ENCODE results near the gene FBXL15.

Gene FBXL15, protein sequence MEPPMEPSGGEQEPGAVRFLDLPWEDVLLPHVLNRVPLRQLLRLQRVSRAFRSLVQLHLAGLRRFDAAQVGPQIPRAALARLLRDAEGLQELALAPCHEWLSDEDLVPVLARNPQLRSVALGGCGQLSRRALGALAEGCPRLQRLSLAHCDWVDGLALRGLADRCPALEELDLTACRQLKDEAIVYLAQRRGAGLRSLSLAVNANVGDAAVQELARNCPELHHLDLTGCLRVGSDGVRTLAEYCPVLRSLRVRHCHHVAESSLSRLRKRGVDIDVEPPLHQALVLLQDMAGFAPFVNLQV

DNA sequence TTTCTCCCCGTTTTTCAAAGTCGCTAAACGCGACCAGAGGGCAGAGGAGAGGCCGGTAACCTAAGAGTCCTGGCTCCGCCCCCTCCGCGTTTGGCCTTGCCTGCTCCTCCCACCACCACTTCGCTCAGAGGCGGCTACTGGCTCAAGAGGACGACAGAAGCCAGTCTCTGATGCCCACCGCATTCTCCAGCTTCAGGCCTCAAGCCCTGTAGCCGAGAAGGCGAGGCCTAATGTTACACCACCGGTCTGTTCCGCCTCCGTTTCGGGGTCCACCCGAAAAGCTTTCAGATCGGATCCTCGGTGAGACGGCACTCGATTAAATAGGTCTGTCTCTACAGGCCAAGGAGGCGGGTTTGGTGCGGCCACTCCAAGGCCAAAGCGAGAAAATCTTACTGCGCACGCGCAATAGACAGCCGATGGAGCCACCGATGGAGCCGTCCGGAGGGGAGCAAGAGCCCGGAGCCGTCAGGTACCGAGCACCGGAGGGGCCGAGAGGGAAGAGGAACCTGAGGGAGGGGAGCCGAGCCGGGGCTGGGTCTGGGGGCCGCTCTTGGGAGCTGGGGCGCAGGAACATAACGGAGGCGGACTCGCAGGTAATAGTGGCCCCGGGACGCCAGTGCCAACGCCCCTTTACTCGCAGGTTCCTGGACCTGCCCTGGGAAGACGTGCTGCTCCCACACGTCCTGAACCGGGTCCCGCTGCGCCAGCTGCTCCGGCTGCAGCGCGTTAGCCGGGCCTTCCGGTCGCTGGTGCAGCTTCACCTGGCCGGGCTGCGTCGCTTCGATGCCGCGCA lies at the start of gene FBXL15:
Gene FBXL15, plus strand, starts transcription at position 123 of the 793 bp plus-strand sequence. Its CDS starts 294 bp downstream, at position 417.
- peak; percentile 82 for DNase-seq

DNA sequence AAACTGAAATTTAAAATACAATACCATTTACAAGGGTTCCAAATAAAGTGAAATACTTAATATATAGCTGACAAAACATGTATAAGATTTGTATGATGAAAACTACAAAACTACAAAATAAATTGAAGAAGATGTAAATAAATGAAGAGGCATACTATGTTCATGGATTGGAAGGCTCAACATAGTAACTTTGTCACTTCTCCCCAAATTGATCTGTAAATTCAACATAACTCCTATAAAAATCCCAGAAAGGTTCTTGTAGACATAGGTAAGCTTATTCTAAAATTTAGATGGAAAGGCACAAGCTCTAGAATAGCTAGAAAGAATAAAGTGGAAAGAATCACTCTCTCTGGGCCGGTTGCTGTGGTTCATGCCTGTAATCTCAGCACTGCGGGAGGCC lies 49.3 kb upstream of the FBXL15 start:
- DNase-seq = no peak

DNA sequence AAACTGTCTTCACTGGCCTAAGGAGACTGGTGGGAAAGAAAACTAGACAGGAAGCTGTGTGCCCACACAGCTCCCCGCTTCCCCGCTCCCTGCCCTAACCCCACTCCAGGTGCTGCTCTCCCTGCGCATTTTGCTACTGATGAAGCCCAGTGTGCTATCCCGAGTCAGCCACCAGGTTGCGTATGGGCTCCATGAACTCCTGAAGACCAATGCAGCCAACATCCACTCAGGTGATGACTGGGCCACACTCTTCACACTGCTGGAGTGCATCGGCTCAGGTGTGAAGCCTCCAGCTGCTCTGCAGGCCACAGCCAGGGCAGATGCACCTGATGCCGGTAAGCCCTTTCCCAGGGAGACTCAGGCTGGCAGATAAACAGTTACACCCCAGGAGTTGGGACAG lies 45.4 kb upstream of the FBXL15 start:
- DNase-seq = no peak

DNA sequence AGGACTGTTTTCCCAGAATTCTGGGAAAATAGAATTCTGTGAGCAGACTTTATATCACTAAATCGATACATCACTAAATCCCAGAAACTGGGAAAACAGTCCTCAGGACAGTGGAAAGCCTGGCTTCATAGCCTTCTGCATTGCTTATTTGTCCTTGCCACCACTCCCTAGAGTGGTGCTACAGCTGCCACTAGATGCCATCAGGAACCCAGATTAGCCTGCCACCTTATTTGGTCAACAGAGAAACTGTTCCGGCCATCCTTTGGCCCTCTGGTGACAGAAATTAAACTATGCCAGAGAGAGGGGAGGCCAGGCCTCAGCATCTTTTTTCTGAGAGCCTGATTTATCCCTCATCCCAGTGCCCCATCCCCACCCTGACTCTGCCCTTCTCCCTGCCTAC lies 44.8 kb upstream of the FBXL15 start:
- no peak for DNase-seq

DNA sequence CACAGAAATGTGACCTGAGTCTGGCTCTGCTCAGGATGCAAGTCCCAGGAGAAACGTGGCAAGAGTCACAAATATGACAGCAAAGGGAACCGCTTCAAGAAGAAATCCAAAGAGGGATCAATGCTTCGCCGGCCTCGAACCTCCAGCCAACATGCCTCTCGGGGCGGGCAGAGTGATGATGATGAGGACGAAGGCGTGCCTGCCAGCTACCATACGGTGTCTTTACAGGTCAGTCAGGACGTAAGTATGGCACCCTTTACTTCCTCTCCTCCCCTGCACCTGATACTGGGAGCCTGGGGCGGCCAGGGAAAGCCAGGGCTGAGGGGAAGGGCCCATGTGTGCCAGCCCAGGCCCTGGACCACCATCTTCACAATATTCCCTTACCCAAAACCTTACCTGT lies 43.7 kb upstream of the FBXL15 start:
- no peak for DNase-seq

DNA sequence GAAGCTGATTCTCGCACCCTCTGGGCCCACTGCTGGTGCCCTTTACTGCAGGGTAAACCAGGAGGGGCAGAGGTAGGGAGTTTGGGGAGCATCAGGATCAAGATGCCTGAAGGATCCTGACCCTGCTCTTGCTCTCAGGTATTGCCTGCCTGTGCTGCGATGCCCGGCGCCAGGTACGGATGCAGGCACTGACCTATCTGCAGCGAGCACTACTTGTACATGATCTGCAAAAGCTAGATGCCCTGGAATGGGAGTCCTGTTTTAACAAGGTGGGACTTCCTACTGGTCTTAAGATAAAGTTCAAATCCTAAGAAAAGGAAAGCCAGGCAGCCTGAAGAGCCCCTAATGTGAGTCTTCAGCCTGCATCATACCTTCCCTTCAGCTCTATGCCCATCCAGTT lies 41.3 kb upstream of the FBXL15 start:
- DNase-seq = no peak

DNA sequence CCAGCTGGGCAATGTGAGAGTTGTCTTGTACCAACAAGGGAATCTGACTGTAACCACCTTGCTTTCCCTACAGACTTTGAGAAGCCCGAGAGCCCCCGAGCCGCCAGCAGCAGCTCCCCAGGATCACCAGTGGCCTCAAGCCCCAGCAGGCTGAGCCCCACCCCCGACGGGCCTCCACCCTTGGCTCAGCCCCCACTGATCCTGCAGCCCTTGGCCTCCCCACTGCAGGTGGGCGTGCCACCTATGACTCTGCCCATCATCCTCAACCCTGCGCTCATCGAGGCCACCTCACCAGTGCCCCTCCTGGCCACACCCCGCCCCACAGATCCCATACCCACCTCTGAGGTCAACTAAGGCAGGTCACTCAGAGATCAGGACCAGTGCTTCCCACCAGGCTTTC lies 38.7 kb upstream of the FBXL15 start:
- no peak for DNase-seq

DNA sequence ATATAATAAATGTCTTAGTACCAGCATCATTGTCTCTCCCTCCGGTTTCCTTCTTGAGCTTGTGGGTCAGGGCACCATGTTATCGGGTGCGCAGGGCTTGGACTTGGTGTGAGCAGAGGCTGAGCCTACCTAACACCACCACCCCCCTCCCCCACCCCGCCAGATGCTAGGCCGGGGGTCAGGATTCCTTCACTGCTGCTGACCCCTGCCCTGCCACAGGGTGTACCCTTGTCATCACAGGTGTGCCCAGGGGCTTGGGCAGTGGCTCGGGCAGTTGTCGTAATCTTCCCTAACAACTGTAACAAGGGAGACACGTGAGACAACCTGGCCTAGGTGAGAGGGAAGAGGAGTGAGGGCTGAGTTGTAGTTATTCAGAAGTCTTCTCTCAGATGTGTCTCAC lies 37.8 kb upstream of the FBXL15 start:
- no peak for DNase-seq

DNA sequence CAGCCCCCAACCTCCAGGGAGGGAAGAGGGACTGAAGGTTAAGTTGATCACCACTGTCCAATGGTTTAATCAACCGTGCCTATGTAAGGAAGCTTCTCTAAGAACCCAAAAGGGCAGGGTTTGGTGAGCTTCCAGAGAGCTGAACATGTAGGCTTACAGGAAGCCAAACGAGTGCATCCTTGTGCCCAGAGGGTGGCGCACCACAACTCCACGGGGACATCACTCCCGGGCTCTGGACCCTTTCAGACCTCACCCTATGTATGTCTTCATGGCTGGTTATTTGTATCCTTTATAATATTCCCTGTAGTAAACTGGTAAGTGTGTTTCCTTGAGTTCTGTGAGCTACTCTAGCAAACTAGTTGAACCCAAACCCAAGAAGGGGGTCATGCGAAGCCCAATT lies 36.6 kb upstream of the FBXL15 start:
- no peak for DNase-seq

DNA sequence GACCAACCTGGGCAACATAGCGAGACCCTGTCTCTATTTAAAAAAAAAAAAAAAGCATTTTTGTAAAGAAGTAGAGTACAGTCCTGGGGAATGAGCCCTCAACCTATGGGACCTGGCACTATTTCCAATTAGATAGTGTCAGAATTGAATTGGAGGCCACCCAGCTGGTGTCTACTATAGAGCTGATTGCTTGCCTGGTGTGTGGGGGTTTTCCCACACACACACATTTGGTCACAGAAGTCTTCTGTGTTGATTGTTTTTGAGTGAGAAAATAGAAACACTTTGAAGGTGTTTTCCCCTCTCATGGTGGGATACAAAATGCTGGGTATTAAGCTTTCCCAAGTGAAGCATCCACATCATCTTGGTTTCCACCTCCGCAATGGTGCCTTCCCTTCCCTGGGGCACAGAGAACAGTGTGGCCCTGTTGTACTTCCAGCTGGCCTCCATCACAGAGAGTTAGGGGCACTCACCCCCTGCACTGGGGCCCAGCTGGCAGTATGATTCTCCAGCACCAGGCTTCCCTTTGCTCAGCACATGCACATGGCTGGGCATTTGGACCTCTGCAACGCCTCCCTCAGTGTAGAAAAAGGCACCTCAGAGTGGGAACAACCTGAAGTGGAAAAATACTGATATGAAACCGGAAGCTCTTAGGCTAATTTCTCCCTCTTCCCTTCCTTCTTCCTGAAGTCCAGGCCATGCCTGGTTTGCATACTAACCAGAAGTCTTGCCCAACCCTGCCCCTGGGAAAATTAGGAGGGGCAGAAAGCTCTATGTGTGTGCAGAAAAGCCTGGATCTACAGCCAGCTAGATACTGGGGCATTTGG lies 35.8 kb upstream of the FBXL15 start:
- DNase-seq = no peak

DNA sequence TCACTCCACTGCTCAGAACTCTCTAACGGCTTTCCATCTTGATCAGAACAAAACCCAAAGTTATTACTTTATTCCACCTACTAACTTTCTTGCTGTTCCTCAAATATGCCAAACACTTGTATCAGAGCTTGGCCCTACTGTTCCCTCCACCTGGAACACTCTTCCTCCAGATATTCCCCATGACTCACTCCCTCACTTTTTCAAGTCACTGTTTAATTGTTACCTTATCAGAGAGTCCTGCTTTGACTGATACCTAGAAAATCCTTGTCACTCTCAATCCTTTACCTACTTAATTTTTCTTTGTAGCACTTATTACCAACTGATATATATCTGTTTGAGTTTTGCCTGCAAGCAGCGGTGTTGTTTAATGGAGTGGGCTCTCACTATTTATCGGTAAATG lies 30.7 kb upstream of the FBXL15 start:
- no peak for DNase-seq

DNA sequence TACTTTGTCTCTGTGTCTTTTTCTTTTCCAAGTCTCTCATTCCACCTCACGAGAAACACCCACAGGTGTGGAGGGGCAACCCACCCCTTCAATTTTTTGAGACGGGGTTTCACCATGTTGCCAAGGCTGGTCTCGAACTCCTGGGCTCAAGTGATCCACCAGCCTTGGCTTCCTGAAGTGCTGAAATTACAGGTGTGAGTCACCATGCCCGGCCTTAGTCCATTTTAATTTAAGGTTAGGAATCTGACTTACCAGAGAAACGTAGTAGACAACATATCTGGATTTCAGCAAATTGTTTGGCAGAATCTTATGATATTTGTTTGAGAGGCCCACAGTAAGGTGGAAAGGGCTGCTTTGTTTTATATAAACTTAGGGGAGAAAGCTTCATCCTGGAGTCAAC lies 28.3 kb upstream of the FBXL15 start:
- DNase-seq = no peak

DNA sequence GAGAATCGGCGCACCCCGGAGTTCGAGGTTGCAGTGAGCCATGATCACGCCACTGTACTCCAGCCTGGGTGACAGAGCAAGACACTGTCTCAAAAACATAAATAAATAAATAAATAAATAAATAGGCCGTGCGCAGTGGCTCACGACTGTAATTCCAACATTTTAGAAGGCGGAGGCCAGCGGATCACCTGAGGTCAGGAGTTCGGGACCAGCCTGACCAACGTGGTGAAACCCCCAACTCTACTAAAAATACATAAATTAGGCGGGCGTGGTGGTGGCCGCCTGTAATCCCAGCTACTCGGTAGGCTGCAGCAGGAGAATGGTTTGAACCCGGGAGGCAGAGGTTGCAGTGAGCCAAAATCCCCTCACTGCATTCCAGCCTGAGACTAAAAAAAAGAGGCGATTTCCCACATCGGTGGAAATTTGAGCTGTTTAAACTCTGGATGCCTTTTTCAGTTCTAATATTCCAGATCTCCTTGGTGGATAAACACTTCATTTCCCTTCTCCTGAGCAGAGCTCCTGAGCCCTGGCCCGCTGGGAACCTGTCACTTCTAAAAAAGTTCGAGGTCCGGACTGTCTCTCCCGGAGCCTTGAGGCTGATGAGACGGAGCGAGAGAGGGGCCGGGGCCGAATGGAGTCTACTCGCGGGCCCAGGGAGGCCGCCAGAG lies 27.1 kb upstream of the FBXL15 start:
- DNase-seq = no peak

DNA sequence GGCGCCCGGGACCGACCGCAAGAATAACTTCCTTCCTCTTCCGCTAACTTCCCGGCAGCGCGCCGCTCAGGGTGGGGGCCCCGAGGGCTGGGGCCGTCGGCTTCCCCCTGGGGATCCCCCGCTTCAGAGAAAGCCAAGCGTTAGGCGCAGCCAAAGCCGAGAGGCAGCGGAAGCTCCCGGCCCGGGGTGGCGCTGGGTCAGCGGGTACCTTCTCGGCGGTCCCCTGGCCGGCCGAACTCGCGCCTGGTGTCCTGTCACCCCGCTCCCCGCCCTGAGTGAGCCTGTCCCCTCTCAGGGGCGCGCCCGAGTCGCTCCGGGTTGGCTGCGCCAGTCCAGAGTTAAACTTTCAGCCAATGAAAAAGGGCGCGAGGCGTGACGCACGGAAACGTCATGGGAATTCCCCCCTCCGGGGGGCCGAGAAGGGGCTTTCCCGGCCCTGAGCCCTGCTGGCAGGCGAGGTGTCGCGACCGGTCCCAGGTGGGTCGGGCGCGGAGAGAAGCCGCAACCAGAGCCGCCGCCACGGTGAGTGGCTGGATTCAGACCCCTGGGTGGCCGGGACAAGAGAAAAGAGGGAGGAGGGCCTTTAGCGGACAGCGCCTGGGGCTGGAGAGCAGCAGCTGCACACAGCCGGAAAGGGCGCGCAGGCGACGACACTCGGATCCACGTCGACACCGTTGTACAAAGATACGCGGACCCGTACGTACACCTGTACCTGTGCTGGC lies 26.4 kb upstream of the FBXL15 start:
- DNase-seq = peak; percentile 88

DNA sequence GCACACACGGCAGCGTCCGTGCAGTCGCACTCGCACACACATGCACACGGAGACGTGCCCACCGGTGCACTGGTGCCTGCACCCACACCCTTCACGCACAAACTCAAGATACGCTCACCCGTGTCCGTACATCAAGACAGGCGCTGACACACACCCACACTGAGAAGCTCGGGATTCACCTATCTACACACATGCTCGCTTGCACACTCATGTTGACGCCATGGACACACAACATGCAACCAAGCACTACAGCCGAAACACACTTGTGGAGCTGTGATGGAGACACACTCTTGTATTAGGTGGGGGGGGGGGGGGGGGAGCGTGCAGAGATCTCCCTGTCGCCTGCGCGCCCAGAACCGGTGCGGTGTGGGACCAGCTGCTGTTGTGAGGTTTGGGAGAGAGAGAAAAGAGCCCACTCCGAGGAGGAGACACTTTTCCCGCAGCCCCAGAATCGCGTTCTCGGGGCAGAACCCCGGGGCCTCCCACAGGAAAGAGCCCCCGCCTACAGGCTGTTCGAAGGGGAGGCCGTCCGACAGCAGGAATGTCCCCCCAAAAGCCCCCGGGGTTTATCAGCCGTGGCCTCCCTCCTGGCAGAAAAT lies 25.7 kb upstream of the FBXL15 start:
- DNase-seq = no peak

DNA sequence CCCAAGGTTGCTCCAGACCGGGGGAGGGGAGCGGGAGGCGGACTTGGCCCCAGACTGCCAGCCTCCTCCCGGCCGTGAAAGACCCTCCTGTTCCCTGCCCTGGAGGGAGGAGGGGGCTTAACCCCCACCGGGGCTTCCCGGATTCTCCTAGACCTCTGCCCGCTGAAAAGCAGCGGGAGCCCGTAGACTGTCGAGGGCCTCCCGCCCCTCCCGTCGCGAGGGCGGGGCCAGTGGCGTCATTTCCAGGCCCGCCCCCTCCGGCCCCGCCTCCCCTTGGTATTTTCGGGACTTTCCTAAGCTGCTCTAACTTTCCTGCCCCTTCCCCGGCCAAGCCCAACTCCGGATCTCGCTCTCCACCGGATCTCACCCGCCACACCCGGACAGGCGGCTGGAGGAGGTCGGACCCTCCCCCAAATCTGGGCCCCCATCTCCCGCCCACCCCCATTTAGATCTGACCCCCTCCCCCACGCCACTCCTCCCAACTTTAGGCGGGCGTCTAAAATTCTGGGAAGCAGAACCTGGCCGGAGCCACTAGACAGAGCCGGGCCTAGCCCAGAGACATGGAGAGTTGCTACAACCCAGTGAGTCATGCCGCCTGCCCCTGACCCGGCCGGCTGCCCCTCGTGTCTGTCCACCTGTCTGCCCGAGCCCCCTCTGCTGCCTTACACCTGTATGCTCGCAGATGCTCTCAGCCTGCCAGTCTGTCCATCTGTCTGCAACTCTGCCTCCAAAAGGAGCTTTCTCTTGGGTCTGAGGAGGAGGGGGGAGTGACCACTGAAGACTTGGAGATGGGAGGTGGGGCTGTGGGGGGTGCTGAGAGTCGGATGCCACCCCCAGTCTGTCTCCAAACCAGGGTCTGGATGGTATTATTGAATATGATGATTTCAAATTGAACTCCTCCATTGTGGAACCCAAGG lies 25.0 kb upstream of the FBXL15 start, which contains the start of gene NFKB2:
Gene NFKB2, plus strand, starts transcription at position 306 of the 917 bp plus-strand sequence. Its CDS starts 255 bp downstream, at position 561.
- DNase-seq = peak; percentile 61

DNA sequence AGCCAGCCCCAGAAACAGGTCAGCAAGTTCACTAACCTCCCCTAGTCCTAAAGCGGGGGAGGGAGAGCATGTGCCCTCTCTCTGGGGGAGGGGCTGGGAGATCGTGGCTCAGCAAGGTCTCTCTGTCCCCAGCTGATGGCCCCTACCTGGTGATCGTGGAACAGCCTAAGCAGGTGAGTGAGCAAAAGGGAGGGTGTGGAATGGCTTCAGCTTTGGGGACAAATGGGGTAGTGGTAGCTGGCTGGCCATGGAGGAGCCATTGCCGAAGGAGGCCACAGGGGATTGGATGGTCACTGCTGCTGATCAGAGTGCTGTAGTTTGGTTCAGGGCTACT lies 24.4 kb upstream of the FBXL15 start:
- DNase-seq = no peak

DNA sequence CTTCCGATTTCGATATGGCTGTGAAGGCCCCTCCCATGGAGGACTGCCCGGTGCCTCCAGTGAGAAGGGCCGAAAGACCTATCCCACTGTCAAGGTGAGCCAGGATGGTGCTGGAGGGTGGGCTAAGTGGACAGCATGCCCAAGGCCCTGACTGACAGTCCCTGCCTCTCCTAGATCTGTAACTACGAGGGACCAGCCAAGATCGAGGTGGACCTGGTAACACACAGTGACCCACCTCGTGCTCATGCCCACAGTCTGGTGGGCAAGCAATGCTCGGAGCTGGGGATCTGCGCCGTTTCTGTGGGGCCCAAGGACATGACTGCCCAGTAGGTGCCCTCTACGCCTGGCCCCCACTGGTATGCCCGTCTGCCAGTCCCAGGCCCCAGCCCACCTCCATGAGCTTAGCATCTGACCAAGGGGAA lies 23.9 kb upstream of the FBXL15 start:
- no peak for DNase-seq

DNA sequence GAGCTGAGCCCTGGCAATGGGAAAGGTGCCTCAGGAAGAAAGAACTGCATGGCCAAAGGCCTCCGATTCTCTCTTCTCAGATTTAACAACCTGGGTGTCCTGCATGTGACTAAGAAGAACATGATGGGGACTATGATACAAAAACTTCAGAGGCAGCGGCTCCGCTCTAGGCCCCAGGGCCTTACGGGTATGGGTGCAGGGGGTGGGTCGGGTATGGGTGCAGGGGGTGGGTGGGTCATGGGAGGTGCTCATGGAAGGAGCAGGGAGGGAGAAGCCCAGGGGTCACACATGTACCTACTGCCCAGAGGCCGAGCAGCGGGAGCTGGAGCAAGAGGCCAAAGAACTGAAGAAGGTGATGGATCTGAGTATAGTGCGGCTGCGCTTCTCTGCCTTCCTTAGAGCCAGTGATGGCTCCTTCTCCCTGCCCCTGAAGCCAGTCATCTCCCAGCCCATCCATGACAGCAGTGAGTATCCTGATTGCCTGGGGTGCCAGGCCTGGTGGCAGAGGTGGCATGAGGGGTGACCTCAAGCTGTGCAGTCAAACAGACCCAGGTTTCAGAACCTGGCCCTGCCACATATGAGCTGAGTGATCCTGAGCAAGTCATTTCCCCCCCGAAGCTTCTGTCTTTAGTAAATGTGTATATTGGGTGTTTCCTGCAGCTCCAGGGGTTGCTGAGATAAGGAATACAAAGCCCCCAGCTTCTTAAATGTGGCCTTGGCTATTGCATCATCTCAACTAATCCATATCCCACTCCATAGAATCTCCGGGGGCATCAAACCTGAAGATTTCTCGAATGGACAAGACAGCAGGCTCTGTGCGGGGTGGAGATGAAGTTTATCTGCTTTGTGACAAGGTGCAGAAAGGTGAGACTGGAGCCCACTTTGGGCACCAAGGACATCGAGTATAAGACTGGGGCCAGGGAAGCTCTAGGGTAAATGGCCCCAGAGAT lies 23.1 kb upstream of the FBXL15 start:
- DNase-seq = no peak

Measured in GOT3 (cell line).